Measurements from ENCODE around the gene ZBTB37. TPM values are rescaled to one million over a fixed set of nuclear protein-coding genes. Genes with fewer than 3 reads are reported as not detected.
"Not testable (repeated sequence)": the region's sequence is repeated elsewhere in the genome, so short reads cannot be mapped to it uniquely, and the experiment has no call there.

ZBTB37 gene
- total RNA-seq, 3 donors from 2014 or later: 9.3 to 13.2 (median 12.0) TPM

DNA sequence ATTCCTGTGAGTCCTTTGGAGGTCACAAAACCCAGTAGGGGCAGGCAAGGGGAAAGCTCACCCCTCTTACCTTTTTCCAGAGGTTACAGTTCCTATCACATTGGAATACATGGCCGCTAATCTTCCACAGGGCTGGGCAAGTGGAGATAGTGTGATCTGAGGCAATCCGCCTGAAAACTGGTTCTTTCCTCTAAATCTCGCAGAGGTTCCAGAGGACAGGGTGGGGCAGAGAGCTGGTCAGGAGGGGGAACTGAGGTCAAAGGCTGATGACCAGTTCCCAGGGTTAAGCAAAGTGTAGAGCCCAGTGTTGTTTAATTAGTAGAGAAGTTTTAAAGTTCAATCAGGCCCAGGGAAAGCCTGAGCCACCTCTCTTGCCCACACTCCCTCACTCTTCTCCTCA lies 49.0 kb downstream of the ZBTB37 start, which contains the start of gene SERPINC1:
TSS of gene SERPINC1 (minus strand) at position 179 of the 400 bp plus-strand sequence. CDS start at position 111, 68 bp downstream.
- no peak for DNase-seq
- Histone ChIP-seq H3K36me3 (ENCODE audit: low read depth) (no peaks in the 10 kb centered on the region), H3K4me1 (ENCODE audit: low read depth) (no peaks in the 10 kb centered on the region), H3K4me3 (no peak within 1 kb of the TSS), H3K9me3 (no peaks in the 10 kb centered on the region)
- TF ChIP-seq, protein P1, sequence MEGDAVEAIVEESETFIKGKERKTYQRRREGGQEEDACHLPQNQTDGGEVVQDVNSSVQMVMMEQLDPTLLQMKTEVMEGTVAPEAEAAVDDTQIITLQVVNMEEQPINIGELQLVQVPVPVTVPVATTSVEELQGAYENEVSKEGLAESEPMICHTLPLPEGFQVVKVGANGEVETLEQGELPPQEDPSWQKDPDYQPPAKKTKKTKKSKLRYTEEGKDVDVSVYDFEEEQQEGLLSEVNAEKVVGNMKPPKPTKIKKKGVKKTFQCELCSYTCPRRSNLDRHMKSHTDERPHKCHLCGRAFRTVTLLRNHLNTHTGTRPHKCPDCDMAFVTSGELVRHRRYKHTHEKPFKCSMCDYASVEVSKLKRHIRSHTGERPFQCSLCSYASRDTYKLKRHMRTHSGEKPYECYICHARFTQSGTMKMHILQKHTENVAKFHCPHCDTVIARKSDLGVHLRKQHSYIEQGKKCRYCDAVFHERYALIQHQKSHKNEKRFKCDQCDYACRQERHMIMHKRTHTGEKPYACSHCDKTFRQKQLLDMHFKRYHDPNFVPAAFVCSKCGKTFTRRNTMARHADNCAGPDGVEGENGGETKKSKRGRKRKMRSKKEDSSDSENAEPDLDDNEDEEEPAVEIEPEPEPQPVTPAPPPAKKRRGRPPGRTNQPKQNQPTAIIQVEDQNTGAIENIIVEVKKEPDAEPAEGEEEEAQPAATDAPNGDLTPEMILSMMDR (IDR thresholded peaks at IDR 0.05): no peak
- intact Hi-C loops (cut with DNase I, micrococcal nuclease): no loop called here
- ATAC-seq: no peak

DNA sequence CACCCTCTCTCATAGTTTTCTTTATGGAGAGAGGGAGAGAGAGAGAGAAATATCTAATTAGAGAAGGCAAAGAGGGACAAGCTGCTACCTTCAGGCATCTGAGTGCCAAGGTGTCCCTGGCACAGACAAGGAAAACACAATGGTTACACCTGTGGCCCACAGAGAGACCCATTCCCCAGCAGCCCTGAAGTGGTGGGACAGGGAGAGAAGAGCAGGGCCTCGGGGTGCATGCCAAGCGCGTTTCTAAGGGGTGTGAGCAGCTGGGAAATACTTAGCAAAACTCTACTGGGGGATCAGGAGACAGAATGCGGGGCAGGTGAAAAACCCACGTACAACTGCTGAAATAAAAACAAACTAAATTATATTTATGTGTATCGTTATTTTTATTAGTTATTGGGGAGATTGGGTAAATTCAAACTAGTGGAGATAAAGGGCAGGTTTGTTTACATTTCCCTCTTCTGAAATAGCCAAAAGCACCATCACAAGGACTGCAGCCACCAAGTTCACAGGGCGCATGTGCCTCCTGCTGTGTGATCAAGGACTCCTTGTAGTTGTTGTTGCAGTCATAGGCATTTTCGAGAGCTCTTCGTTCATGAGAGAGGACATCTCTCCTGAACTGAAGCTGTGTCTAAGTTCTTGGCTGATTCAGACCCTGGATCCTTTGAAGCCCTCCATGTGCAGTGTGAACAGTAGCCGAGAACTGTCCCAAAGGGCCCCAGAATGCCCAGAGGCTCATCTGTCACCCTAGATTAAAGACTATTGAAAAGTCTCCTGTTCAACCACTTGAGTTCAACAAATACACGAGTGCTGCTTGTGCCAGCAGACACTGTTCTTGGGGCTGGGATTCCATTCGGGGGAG lies 49.7 kb downstream of the ZBTB37 start:
- DNase-seq (no peak), ATAC-seq (no peak)
- TF ChIP-seq, protein P1 (IDR thresholded peaks at IDR 0.05): no peak
- no peaks in the 10 kb centered on the region for H3K4me1 ChIP-seq (ENCODE audit: low read depth)
- H3K36me3 ChIP-seq (ENCODE audit: low read depth): no peaks in the 10 kb centered on the region
- intact Hi-C loops (cut with DNase I, micrococcal nuclease): no loop called here
- H3K9me3 ChIP-seq: no peaks in the 10 kb centered on the region
- no peak overlapping the region for H3K4me3 ChIP-seq

DNA sequence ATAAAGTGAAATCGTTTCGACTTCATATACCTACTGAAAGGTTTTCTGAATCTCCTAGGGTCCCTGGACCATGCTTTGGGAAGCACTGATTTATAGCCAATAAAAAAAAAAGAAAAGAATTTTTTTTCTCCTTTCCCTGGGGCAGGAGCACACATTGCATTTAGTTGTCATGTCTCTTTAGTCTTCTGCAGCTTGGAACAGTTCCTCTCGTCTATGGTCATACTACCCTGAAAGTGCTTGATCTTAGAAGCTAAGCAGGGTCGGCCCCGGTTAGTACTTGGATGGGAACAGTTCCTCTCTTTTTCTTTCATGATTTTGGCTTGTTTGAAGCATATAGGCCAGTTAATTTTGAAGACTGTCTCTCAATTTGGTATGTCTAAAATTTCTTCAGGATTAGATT lies 52.7 kb downstream of the ZBTB37 start:
- no peak for DNase-seq
- Histone ChIP-seq H3K9me3 (no peaks in the 10 kb centered on the region), H3K4me3 (no peak overlapping the region), H3K4me1 (ENCODE audit: low read depth) (no peaks in the 10 kb centered on the region), H3K36me3 (ENCODE audit: low read depth) (no peaks in the 10 kb centered on the region)
- intact Hi-C loops (cut with DNase I, micrococcal nuclease): no loop called here
- TF ChIP-seq, protein P1 (IDR thresholded peaks at IDR 0.05): no peak
- ATAC-seq: no peak

DNA sequence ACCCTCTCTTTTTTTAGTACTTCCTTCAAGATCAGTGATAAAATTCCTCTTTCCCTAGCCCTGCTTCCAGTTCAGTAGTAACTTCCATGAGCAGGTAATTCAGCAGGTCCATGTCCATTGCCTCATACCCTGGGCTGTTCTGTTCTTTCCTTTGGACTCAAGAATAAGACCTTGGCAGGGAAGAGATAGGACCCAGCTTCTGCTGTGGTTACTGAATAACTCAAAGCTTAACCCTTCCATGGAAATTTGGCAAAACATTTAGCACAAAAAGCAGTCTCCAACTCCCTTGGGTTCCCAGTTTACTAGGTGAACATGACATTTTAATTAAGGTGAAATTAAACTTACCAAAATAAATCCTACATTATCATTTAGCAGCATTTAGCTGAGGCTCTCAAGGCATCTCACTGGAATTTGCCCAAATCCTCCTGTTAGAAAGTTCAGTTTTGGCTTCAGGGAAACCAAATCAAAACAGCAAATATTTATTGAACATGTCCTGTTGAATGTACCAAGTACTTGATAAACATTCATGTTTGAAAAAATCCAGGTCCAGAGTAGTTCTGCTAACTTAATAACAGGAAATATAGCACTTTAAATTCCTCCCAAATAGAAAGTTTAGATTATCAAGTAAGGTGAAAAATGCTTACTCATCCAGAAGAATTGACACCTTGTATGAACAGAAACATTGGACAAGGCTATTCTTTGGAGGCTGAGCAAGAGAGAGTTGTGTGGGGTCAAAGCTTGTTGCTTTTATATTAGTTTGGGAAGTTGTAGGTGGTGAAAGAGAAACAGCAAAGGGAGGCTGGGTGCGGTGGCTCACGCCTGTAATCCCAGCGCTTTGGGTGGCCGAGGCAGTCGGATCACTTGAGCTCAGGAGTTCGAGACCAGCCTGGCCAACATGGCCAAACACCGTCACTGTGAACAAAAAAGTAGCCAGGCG lies 57.4 kb downstream of the ZBTB37 start:
- no peaks in the 10 kb centered on the region for H3K9me3 ChIP-seq
- H3K4me1 ChIP-seq (ENCODE audit: low read depth): no peaks in the 10 kb centered on the region
- no peaks in the 10 kb centered on the region for H3K36me3 ChIP-seq (ENCODE audit: low read depth)
- intact Hi-C loops (cut with DNase I, micrococcal nuclease): no loop called here
- ATAC-seq: no peak
- TF ChIP-seq, protein P1 (IDR thresholded peaks at IDR 0.05): no peak
- DNase-seq: no peak
- H3K4me3 ChIP-seq: no peak overlapping the region

DNA sequence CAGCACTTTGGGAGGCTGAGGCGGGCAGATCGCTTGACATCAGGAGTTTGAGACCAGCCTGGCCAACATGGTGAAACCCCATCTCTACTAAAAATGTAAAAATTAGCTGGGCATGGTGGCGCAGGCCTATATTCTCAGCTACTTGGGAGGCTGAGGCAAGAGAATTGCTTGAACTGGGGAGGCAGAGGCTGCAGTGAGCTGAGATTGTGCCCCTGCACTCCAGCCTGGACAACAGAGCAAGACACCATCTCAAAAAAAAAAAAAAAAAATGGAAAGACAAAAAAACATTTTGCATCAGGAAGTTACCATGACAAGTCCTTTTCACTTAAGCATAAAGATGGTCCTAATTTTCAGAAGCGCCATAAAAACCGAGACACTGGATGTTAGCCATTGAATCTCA lies 62.4 kb downstream of the ZBTB37 start:
- H3K4me1 ChIP-seq (ENCODE audit: low read depth); H3K9me3 ChIP-seq; intact Hi-C loops (cut with DNase I, micrococcal nuclease); H3K36me3 ChIP-seq (ENCODE audit: low read depth); DNase-seq; H3K4me3 ChIP-seq; ATAC-seq: not testable (repeated sequence)

Measured in mucosa of descending colon (tissue), 3 donors.